Upper lobe of right lung (tissue), 1 donor: ENCODE measurements around the gene GLIS2. TPM values are rescaled to one million over a fixed set of nuclear protein-coding genes. Genes with fewer than 3 reads are reported as not detected.
A peak's percentile ranks its signal among the peaks of the same experiment; 100 is the strongest.
"Not testable (repeated sequence)": the region's sequence is repeated elsewhere in the genome, so short reads cannot be mapped to it uniquely, and the experiment has no call there.

Source experiments
- ATAC-seq: fragments of 200-7000 bp; cut with Tn5 transposase; one replicate; pipeline ENCODE4 v1.9.1; 2020; ENCODE audit warnings: mild to moderate bottlenecking, moderate library complexity
- DNase-seq: peaks from one replicate; pipeline ENCODE4 v3.0.0-alpha.2; 2020
- H3K27ac ChIP-seq: fragments of 200-600 bp; one replicate; pipeline ENCODE4 v1.8.0; 2022
- H3K27me3 ChIP-seq: fragments of 200-600 bp; one replicate; pipeline ENCODE4 v1.8.0; 2022; ENCODE audit warnings: mild to moderate bottlenecking
- H3K36me3 ChIP-seq: fragments of 200-600 bp; one replicate; pipeline ENCODE4 v1.8.0; 2022
- H3K4me1 ChIP-seq: fragments of 200-600 bp; one replicate; pipeline ENCODE4 v1.8.0; 2022
- H3K4me3 ChIP-seq: fragments of 200-600 bp; one replicate; pipeline ENCODE4 v1.8.0; 2022; ENCODE audit warnings: mild to moderate bottlenecking
- H3K9me3 ChIP-seq: fragments of 200-600 bp; one replicate; pipeline ENCODE4 v1.8.0; 2022
- intact Hi-C: fragments of 100-400 bp; cut with DNase I; formaldehyde crosslinking; loops from one replicate; pipeline ENCODE4 v1.11.0; 2022
- total RNA-seq: library from RNA; stranded (reverse); fragmentation: NEBNext Ultra II Directional; extraction: Animal tissue kit (Norgen Biotek cat#: 25700); gene quantifications from one replicate; pipeline ENCODE4 v1.2.1, GENCODE V29; 2021
- TF ChIP-seq, protein P1 (sequence below): fragments of 200-600 bp; IDR thresholded peaks from one replicate; pipeline ENCODE4 v1.8.0; 2022; ENCODE audit warnings: antibody characterized with exemption
- donor health status: DM: no; HTN: yes; CAD: no; lungs with severe emphysema.

The GLIS2 gene
- total RNA-seq, 1 donor from 2014 or later = 34.1 TPM

DNA sequence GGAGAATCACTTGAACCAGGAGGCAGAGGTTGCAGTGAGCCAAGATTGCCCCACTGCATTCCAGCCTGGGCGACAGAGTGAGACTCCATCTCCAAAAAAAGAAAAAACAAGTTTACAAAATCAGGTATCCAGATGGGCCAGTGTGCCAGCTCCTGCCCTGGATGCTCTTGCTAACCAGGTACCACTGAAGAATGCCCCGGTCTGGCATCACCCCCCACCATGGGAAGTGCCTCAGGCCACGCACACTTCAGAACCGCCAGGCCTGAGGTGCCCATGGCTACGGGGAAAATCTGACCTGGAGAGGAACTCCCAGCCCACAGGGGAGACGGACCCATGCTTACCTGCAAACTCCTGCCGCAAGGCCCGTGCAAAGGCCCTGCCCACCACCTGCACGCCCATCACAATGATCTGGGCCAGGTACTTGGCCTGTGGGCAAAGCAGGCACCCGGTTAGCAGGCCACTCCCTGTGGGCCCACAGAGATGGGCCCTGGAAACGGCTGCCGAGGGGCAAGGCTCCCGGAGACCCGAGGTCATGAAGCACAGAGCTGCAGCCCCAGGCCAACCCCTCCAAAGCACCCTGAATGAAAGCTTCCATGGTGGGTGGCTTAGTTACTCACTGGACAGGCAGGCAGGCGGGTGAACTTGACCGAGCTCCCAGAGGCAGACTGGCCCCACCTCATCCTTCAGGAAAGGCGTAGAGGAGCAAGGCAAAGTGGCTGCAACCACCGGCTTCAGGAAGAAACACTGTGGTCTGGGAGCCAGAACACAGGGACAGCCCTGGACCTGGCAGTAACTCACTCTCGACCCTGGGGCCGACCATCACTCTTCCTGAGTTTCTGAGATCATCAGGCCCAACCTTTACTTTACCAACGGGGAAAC is 27.2 kb downstream of the GLIS2 start:
- Histone ChIP-seq H3K4me1 (peaks cover 39% of the 10 kb centered on the region), H3K9me3 (no peaks in the 10 kb centered on the region), H3K36me3 (peaks cover 27% of the 10 kb centered on the region), H3K4me3 (no peak overlapping the region), H3K27me3 (no peaks in the 10 kb centered on the region), H3K27ac (no peak overlapping the region)
- peak; percentile 68 for DNase-seq
- intact Hi-C loops = no loop called here
- no peak for ATAC-seq
- TF ChIP-seq, protein P1, sequence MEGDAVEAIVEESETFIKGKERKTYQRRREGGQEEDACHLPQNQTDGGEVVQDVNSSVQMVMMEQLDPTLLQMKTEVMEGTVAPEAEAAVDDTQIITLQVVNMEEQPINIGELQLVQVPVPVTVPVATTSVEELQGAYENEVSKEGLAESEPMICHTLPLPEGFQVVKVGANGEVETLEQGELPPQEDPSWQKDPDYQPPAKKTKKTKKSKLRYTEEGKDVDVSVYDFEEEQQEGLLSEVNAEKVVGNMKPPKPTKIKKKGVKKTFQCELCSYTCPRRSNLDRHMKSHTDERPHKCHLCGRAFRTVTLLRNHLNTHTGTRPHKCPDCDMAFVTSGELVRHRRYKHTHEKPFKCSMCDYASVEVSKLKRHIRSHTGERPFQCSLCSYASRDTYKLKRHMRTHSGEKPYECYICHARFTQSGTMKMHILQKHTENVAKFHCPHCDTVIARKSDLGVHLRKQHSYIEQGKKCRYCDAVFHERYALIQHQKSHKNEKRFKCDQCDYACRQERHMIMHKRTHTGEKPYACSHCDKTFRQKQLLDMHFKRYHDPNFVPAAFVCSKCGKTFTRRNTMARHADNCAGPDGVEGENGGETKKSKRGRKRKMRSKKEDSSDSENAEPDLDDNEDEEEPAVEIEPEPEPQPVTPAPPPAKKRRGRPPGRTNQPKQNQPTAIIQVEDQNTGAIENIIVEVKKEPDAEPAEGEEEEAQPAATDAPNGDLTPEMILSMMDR = no peak

DNA sequence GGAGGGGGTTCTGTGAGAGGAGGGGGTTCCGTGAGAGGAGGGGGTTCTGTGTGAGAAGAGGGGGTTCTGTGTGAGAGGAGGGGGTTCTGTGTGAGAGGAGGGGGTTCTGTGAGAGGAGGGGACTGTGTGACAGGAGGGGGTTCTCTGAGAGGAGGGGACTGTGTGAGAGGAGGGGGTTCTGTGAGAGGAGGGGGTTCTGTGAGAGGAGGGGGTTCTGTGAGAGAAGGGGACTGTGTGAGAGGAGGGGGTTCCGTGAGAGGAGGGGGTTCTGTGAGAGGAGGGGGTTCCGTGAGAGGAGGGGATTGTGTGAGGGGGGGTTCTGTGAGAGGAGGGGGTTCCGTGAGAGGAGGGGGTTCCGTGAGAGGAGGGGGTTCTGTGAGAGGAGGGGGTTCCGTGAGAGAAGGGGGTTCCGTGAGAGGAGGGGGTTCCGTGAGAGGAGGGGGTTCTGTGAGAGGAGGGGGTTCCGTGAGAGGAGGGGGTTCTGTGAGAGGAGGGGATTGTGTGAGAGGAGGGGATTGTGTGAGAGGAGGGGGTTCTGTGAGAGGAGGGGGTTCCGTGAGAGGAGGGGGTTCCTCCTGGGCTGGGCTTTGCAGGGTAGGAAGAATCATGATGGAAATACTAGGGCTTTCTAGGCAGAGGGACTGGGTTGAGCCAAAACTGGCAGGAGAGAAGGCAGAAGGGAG is 28.6 kb downstream of the GLIS2 start:
- H3K27ac ChIP-seq, ATAC-seq, intact Hi-C loops, DNase-seq, H3K27me3 ChIP-seq, H3K9me3 ChIP-seq, H3K4me3 ChIP-seq: not testable (repeated sequence)
- H3K36me3 ChIP-seq = peaks cover 16% of the 10 kb centered on the region
- peaks cover 43% of the 10 kb centered on the region for H3K4me1 ChIP-seq

DNA sequence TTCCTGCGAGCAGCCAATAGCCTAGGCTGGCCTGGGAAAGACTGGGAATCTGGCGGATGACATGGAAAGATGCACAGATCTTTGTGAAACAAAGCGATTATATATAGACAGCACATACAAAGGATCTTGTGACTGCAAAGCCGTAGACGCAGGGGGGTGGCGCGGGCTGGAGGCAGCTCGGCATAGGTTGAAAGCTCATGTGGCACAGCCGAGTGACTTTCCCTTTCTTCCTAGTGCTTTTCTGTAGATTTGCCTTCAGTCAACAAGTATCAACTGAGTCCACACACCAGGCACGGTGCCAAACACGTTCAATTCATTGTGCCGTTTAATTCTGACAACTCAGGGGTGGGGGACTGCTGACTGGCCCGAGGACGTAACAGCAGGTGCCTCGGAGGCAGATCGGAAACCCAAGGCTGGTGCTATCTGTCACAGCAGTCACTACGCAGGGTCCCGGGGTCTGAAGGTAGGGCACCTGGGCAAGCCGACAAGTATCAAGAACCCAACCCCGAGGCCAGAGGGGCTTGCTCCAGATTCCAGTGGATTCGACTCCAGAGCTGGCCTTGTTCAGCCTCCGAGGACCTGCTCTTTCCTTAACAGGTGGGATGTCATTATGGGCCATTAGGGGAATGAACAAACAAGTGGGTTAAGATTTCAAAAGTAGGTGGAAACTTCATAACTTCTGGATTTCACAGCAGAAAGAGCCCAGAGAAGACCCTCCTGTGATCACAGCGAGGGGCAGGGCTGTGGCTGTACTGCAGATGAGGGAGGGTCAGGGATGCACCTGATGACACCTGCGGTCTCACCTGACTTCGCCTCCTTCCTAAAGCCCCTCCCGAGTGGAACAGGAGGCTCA is 29.3 kb downstream of the GLIS2 start:
- H3K36me3 ChIP-seq = peaks cover 11% of the 10 kb centered on the region
- H3K27ac ChIP-seq = peak overlapping the region; percentile 24
- H3K27me3 ChIP-seq = no peaks in the 10 kb centered on the region
- H3K4me3 ChIP-seq = no peak overlapping the region
- TF ChIP-seq, protein P1 = no peak
- H3K4me1 ChIP-seq = peaks cover 51% of the 10 kb centered on the region
- no peaks in the 10 kb centered on the region for H3K9me3 ChIP-seq
- no peak for ATAC-seq
- peak; percentile 59 for DNase-seq
- intact Hi-C loops = no loop called here

DNA sequence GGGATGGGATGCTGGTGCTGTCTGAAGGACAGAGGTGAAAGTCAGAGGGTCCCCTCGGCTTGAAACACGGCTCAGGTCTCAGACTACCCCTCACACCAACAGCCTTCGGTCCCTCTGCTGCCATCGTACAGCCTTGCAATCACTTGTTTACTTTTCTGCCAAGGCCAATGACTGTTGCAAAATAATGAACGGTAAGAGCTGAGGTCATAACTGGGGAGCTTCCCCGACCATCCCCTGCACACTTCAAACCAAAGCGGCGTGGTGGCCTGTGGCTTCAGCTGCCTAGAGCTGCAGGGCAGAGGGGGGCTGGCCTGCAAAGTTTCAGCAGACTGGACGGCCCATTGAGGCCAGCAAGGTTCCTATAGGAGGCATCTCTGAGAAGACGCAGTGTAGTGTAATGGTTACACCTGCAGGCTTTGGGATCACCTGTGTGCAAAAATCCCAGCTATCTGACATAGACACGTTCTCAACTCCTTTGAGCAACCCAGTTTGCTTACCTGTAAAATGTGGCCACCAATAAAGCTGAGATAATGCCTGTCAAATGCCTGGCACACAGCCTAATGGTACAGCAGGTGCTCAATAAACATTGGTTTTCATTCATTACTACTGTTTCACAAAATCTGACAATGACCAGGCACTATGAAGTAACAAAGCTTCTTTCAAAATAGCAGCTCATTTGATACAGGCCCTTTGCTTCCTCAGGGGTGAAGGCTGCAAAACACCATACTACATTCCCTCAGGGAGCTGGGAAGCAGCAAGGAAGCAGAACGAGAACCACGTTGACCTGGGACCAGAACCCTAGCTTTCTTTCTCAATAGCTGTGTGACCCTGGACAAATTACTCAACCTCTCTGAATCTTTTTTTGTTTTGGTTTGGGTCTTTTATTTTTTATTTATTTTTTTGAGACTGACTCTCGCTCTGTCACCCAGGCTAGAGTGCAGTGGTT is 30.2 kb downstream of the GLIS2 start:
- ATAC-seq = peak; percentile 52
- intact Hi-C loops = no loop called here

DNA sequence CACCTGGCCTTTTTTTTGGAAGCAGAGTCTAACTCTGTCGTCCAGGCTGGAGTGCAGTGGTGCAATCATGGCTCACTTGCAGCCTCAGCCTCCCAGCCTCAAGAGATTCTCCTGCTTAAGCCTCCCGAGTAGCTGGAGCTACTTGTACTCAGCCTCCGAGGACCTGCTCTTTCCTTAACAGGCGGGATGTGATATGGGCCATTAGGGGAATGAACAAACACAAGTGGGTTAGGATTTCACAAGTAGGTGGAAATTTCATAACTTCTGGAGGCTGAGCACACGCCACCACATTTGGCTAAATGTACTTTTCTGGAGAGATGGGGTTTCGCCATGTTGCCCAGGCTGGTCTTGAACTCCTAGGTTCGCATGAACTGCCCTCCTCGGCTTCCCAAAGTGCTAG is 31.1 kb downstream of the GLIS2 start:
- ATAC-seq (peak; percentile 39), DNase-seq (peak; percentile 74)
- no peaks in the 10 kb centered on the region for H3K27me3 ChIP-seq
- intact Hi-C loops = no loop called here
- H3K36me3 ChIP-seq = no peaks in the 10 kb centered on the region
- H3K9me3 ChIP-seq = no peaks in the 10 kb centered on the region
- peak overlapping the region; percentile 60 for H3K27ac ChIP-seq
- no peak overlapping the region for H3K4me3 ChIP-seq
- TF ChIP-seq, protein P1 = no peak
- peaks cover 54% of the 10 kb centered on the region for H3K4me1 ChIP-seq

More for the DNA sequence above, 30.2 kb downstream of the GLIS2 start:
- DNase-seq = peak; percentile 71
- Histone ChIP-seq H3K27me3 (no peaks in the 10 kb centered on the region), H3K27ac (peak overlapping the region; percentile 60), H3K36me3 (peaks cover 2% of the 10 kb centered on the region), H3K4me1 (peaks cover 54% of the 10 kb centered on the region), H3K4me3 (no peak overlapping the region), H3K9me3 (no peaks in the 10 kb centered on the region)
- TF ChIP-seq, protein P1 = no peak
